ENCODE measurements around the gene GRIN2B. TPM values are rescaled to one million over a fixed set of nuclear protein-coding genes. Genes with fewer than 3 reads are reported as not detected.

Gene GRIN2B
- total and polyA plus RNA-seq, 10 of the 15 experiments (the other 5 are each of a cell fraction or from before 2014, with no cell fraction given): under 0.01 TPM; not detected in 9

- no peak for TF ChIP-seq SKIL (IDR thresholded peaks at IDR 0.05; ENCODE audit: low read depth, poor library complexity, severe bottlenecking)
- no peak for TF ChIP-seq NFIC (IDR thresholded peaks at IDR 0.05; ENCODE audit: low read depth, low read length)
- no peak for TF ChIP-seq RAD51 (IDR thresholded peaks at IDR 0.05)
- no peak for TF ChIP-seq CEBPZ (IDR thresholded peaks at IDR 0.05; ENCODE audit: low read depth, low read length)
These were observed 4.6 kb upstream of the GRIN2B start (continued) for GRCh38 chr12:13986031-13986430.

- Histone ChIP-seq H3K27me3 (replicated peaks in 1 of 2; ENCODE audit: control insufficient read depth in 2 of 2, insufficient read depth in 2 of 2, low read length in 1 of 2) (peaks cover 0 to 7% of the 10 kb centered on the region in 2 experiments), H3K27ac (ENCODE audit: control insufficient read depth, insufficient read depth) (no peak overlapping the region), H3K4me2 (ENCODE audit: control insufficient read depth, insufficient read depth) (no peak overlapping the region), H4K20me1 (ENCODE audit: control insufficient read depth, insufficient read depth) (no peaks in the 10 kb centered on the region), H3K4me1 (ENCODE audit: control insufficient read depth, insufficient read depth, low read length) (no peaks in the 10 kb centered on the region), H3K79me2 (ENCODE audit: control insufficient read depth, insufficient read depth, low read length) (no peaks in the 10 kb centered on the region), H3K9me3 (replicated peaks; ENCODE audit: control insufficient read depth, insufficient read depth, low read length) (no peaks in the 10 kb centered on the region), H2AFZ (ENCODE audit: control insufficient read depth, low read depth, low read length) (no peak overlapping the region), H3K4me3 (no peak overlapping the region), H3K9ac (ENCODE audit: control insufficient read depth, insufficient read depth, low read length) (no peak overlapping the region), H3K36me3 (ENCODE audit: control insufficient read depth in 2 of 2, insufficient read depth in 2 of 2, low read length in 1 of 2) (no peaks in the 10 kb centered on the region)
- no peak for ATAC-seq
- intact Hi-C loops (cut with micrococcal nuclease; ENCODE audit: unreplicated experiment): no loop called here
- CTCF ChIA-PET: no interaction called here
- DNase-seq (ENCODE audit: low read depth, low spot score): no peak
- SMC1A ChIA-PET (ENCODE audit: uncharacterized antibody, unreplicated experiment): no interaction called here
- no peak for TF ChIP-seq POLR2AphosphoS2 (IDR thresholded peaks at IDR 0.05; ENCODE audit: low read depth, low read length)
- 0 out of 6 replicates have a peak, but pooled peaks of 1 of the 3 experiments have one; percentile 17 for TF ChIP-seq CTCF (IDR thresholded peaks at IDR 0.05 in 2 of 3, conservative IDR thresholded peaks at IDR 0.05 in 1 of 3; ENCODE audit: control insufficient read depth in 2 of 3, extremely low read depth in 1 of 3, insufficient read depth in 1 of 3, low read depth in 3 of 3, low read length in 3 of 3)
- in situ Hi-C loops (cut with MboI): no loop called here
- FAIRE-seq: no peak
- RAD21 ChIA-PET (ENCODE audit: unreplicated experiment): no interaction called here
- WGBS (ENCODE audit: insufficient coverage, insufficient replicate concordance, low lambda C conversion rate, missing lambda C conversion rate): 37% methylated on average over 17 of the region's 26 CpGs
- no TSS peak for BruUV-seq (replicated peaks)
- POLR2A ChIA-PET: no interaction called here
These were observed 588 bp upstream of the GRIN2B start for GRCh38 chr12:13981990-13982389.
